K562 (cell line): ENCODE results near the gene ERFL. TPM values are rescaled to one million over a fixed set of nuclear protein-coding genes. Genes with fewer than 3 reads are reported as not detected.

Source experiments
- ARID2 ChIP-seq: fragments of 450-650 bp; IDR thresholded peaks from 2 replicates; pipeline ENCODE4 v1.6.1; 2017; ENCODE audit warnings: antibody characterized with exemption, mild to moderate bottlenecking
- CC2D1A ChIP-seq: fragments of 450-650 bp; IDR thresholded peaks from 2 replicates; pipeline ENCODE4 v1.6.1; 2017; ENCODE audit warnings: mild to moderate bottlenecking
- CREB1 ChIP-seq, 2 experiments: sonication (generic) in 1 of 2; formaldehyde crosslinking in 1 of 2; IDR thresholded peaks; 2 replicates each; pipeline versions ENCODE4 v1.6.1 to v1.8.0; 2012 to 2022; ENCODE audit warnings: inconsistent platforms in 1 of 2, mild to moderate bottlenecking in 1 of 2, missing genetic modification reagents in 1 of 2, moderate library complexity in 1 of 2
- ELF2 ChIP-seq: fragments of 250-450 bp; sonication (Bioruptor Pico); IDR thresholded peaks from 2 replicates; pipeline ENCODE4 v1.5.0; 2021; ENCODE audit warnings: mild to moderate bottlenecking
- ELF4 ChIP-seq: fragments of 450-650 bp; formaldehyde crosslinking; IDR thresholded peaks from 2 replicates; pipeline ENCODE4 v1.4.0; 2022; ENCODE audit warnings: missing genetic modification characterization
- FOSL1 ChIP-seq: fragments of 200-800 bp; sonication (Bioruptor generic); conservative IDR thresholded peaks from 2 replicates; pipeline ENCODE4 v1.6.1; 2016; ENCODE audit warnings: missing genetic modification characterization, missing compliant biosample characterization
- HCFC1 ChIP-seq: IDR thresholded peaks from 2 replicates; pipeline ENCODE4 v1.6.1; 2012; ENCODE audit warnings: low read depth, low read length, improper control_type of control experiment
- HDAC1 ChIP-seq, 2 experiments: fragments of 450-650 bp; IDR thresholded peaks; 2 replicates each; pipeline ENCODE4 v1.6.1; 2016 to 2017; ENCODE audit warnings: inconsistent platforms in 1 of 2, mild to moderate bottlenecking in 1 of 2, moderate library complexity in 1 of 2
- HDAC2 ChIP-seq: fragments of 450-650 bp; IDR thresholded peaks from 2 replicates; pipeline ENCODE4 v1.6.1; 2016; ENCODE audit warnings: mild to moderate bottlenecking
- L3MBTL2 ChIP-seq: fragments of 450-650 bp; IDR thresholded peaks from 2 replicates; pipeline ENCODE4 v1.6.1; 2016; ENCODE audit warnings: mild to moderate bottlenecking, moderate library complexity
- NBN ChIP-seq: fragments of 450-650 bp; IDR thresholded peaks from 2 replicates; pipeline ENCODE4 v1.6.1; 2016; ENCODE audit warnings: low read depth, mild to moderate bottlenecking
- RFX7 ChIP-seq: fragments of 250-450 bp; sonication (Bioruptor Pico); IDR thresholded peaks from 2 replicates; pipeline ENCODE4 v1.5.1; 2021; ENCODE audit warnings: mild to moderate bottlenecking
- SIN3B ChIP-seq: fragments of 450-650 bp; IDR thresholded peaks from 2 replicates; pipeline ENCODE4 v1.6.1; 2017; ENCODE audit warnings: low read depth, mild to moderate bottlenecking, moderate library complexity
- STAG1 ChIP-seq: sonication (generic); formaldehyde crosslinking; IDR thresholded peaks from 2 replicates; pipeline ENCODE4 v1.5.0; 2020; ENCODE audit warnings: missing genetic modification reagents, borderline replicate concordance
- TARDBP ChIP-seq: fragments of 450-650 bp; IDR thresholded peaks from 2 replicates; pipeline ENCODE4 v1.6.1; 2016
- TOE1 ChIP-seq, 2 experiments: fragments of 450-650 bp in 1 of 2; sonication (generic) in 1 of 2; formaldehyde crosslinking in 1 of 2; IDR thresholded peaks; 2 replicates each; pipeline versions ENCODE4 v1.7.1 to v1.8.0; 2016 to 2022; ENCODE audit warnings: borderline replicate concordance in 2 of 2, mild to moderate bottlenecking in 2 of 2, antibody characterized with exemption in 1 of 2, inconsistent platforms in 1 of 2, low read depth in 1 of 2, missing genetic modification reagents in 1 of 2, moderate library complexity in 1 of 2
- ZBTB7A ChIP-seq: IDR thresholded peaks from 2 replicates; pipeline ENCODE4 v1.6.1; 2011; ENCODE audit warnings: low read depth, mild to moderate bottlenecking, low read length, moderate library complexity, borderline replicate concordance; ENCODE audit not compliant: control insufficient read depth
- ZNF174 ChIP-seq: fragments of 250-450 bp; sonication (Bioruptor Pico); IDR thresholded peaks from 2 replicates; pipeline ENCODE4 v1.4.0; 2020; ENCODE audit warnings: mild to moderate bottlenecking
- ZNF785 ChIP-seq: fragments of 250-450 bp; sonication (Bioruptor Pico); IDR thresholded peaks from 2 replicates; pipeline ENCODE4 v1.4.0; 2020; ENCODE audit warnings: mild to moderate bottlenecking
- polyA plus RNA-seq, 8 experiments: library from polyadenylated mRNA; depleted of rRNA in 4 of 8; stranded (reverse) in 5 of 8; unstranded in 3 of 8; fragments of >200 nt; fragmentation: Nextera tagmentation in 2 of 8; fragmentation: Illumina TruSeq in 1 of 8; extraction: Ambion mirVana in 2 of 8; extraction: Trizol in 1 of 8; gene quantifications; 2 replicates each; pipeline versions ENCODE4 v1.2.1 to v1.2.3, GENCODE V29; 2011 to 2014; ENCODE audit warnings: inconsistent platforms in 1 of 8, missing spikeins in 1 of 8
- total RNA-seq, 7 experiments: library from RNA; depleted of rRNA in 6 of 7; stranded (reverse); fragments of >200 nt in 6 of 7; fragmentation: Illumina TruSeq in 2 of 7; extraction: Trizol in 2 of 7; gene quantifications; 2 replicates each; pipeline versions ENCODE4 v1.2.1 to v1.2.3, GENCODE V29; 2011 to 2021; ENCODE audit warnings: low replicate concordance in 1 of 7
- TF ChIP-seq, protein P1 (sequence below): fragments of 250-450 bp; sonication (Bioruptor Pico); IDR thresholded peaks from 2 replicates; pipeline ENCODE4 v1.4.0; 2020
- TF ChIP-seq, protein P2 (sequence below), 3 experiments: IDR thresholded peaks in 2 of 3; conservative IDR thresholded peaks in 1 of 3; 2 replicates each; pipeline ENCODE4 v1.5.1; 2011 to 2012; ENCODE audit warnings: low read length in 3 of 3, mild to moderate bottlenecking in 3 of 3, control low read depth in 2 of 3, improper control_type of control experiment in 1 of 3, inconsistent platforms in 1 of 3, low read depth in 1 of 3, mixed read lengths in 1 of 3, moderate library complexity in 1 of 3; ENCODE audit not compliant: insufficient read depth in 2 of 3

Gene ERFL
- total and polyA plus RNA-seq, 9 of the 15 experiments (the other 6 are each of a cell fraction or from before 2014, with no cell fraction given), result 0.07 to 0.75 (median 0.32) TPM; not detected in 4

DNA sequence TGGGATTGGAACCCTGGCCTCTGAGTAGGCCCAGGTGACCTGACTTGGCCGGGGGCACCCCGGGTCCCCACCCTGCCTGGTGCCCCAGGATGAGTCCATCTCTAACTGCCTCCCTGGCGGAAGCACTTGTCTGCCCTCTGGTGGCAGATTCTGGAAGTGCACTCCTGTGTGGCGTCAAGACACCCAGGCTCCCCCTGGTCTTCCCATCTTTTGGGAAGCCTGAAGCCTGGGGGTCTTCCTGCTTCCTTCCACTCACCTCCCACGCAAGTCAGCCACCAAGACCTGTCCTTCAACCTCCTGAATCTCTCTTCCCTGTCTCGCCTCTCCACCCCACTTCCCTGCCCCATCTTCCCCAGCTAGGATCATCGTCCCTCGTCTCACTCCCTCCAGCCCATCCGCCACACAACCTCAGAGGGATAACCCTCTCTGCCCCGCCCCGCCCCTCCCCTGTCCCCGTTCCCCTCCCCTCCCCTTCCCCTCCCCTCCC is 23.5 kb upstream of the ERFL start (continued):
- TF ChIP-seq, protein P1, sequence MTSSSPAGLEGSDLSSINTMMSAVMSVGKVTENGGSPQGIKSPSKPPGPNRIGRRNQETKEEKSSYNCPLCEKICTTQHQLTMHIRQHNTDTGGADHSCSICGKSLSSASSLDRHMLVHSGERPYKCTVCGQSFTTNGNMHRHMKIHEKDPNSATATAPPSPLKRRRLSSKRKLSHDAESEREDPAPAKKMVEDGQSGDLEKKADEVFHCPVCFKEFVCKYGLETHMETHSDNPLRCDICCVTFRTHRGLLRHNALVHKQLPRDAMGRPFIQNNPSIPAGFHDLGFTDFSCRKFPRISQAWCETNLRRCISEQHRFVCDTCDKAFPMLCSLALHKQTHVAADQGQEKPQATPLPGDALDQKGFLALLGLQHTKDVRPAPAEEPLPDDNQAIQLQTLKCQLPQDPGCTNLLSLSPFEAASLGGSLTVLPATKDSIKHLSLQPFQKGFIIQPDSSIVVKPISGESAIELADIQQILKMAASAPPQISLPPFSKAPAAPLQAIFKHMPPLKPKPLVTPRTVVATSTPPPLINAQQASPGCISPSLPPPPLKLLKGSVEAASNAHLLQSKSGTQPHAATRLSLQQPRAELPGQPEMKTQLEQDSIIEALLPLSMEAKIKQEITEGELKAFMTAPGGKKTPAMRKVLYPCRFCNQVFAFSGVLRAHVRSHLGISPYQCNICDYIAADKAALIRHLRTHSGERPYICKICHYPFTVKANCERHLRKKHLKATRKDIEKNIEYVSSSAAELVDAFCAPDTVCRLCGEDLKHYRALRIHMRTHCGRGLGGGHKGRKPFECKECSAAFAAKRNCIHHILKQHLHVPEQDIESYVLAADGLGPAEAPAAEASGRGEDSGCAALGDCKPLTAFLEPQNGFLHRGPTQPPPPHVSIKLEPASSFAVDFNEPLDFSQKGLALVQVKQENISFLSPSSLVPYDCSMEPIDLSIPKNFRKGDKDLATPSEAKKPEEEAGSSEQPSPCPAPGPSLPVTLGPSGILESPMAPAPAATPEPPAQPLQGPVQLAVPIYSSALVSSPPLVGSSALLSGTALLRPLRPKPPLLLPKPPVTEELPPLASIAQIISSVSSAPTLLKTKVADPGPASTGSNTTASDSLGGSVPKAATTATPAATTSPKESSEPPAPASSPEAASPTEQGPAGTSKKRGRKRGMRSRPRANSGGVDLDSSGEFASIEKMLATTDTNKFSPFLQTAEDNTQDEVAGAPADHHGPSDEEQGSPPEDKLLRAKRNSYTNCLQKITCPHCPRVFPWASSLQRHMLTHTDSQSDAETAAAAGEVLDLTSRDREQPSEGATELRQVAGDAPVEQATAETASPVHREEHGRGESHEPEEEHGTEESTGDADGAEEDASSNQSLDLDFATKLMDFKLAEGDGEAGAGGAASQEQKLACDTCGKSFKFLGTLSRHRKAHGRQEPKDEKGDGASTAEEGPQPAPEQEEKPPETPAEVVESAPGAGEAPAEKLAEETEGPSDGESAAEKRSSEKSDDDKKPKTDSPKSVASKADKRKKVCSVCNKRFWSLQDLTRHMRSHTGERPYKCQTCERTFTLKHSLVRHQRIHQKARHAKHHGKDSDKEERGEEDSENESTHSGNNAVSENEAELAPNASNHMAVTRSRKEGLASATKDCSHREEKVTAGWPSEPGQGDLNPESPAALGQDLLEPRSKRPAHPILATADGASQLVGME (CRISPR knock-in tag), result no peak
- TF ChIP-seq ZBTB7A (peak; percentile 62; the same call in 1 of the 2 replicates), CC2D1A (peak; percentile 55; the same call in 1 of the 2 replicates), ELF4 (CRISPR knock-in tag) (0 out of 2 replicates have a peak, but pooled peaks have one; percentile 38), ZNF785 (CRISPR knock-in tag) (no peak), CREB1 (IDR thresholded peaks at IDR 0.05) (no peak), CREB1 (CRISPR knock-in tag; IDR thresholded peaks at IDR 0.05) (no peak; the same call in 1 of the 2 replicates), TARDBP (no peak), ZNF174 (CRISPR knock-in tag) (no peak), HCFC1 (peak; percentile 11; the same call in 1 of the 2 replicates), ELF2 (no peak), STAG1 (CRISPR knock-in tag) (peak; percentile 69; the same call in 1 of the 2 replicates), SIN3B (no peak), HDAC1 (IDR thresholded peaks at IDR 0.05) (0 out of 4 replicates have a peak, but pooled peaks of 1 of the 2 experiments have one; percentile 41), HDAC2 (0 out of 2 replicates have a peak, but pooled peaks have one; percentile 43), NBN (0 out of 2 replicates have a peak, but pooled peaks have one; percentile 57), ARID2 (peak; percentile 74), L3MBTL2 (peak; percentile 54), TOE1 (IDR thresholded peaks at IDR 0.05; ENCODE audit: borderline replicate concordance) (0 out of 2 replicates have a peak, but pooled peaks have one; percentile 33), TOE1 (CRISPR knock-in tag; IDR thresholded peaks at IDR 0.05; ENCODE audit: borderline replicate concordance, low read depth) (no peak), FOSL1 (tag) (no peak), RFX7 (CRISPR knock-in tag) (no peak)
- TF ChIP-seq, protein P2, sequence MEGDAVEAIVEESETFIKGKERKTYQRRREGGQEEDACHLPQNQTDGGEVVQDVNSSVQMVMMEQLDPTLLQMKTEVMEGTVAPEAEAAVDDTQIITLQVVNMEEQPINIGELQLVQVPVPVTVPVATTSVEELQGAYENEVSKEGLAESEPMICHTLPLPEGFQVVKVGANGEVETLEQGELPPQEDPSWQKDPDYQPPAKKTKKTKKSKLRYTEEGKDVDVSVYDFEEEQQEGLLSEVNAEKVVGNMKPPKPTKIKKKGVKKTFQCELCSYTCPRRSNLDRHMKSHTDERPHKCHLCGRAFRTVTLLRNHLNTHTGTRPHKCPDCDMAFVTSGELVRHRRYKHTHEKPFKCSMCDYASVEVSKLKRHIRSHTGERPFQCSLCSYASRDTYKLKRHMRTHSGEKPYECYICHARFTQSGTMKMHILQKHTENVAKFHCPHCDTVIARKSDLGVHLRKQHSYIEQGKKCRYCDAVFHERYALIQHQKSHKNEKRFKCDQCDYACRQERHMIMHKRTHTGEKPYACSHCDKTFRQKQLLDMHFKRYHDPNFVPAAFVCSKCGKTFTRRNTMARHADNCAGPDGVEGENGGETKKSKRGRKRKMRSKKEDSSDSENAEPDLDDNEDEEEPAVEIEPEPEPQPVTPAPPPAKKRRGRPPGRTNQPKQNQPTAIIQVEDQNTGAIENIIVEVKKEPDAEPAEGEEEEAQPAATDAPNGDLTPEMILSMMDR (IDR thresholded peaks at IDR 0.05 in 2 of 3, conservative IDR thresholded peaks at IDR 0.05 in 1 of 3; ENCODE audit: insufficient read depth in 2 of 3, low read depth in 1 of 3, low read length in 3 of 3), result peak; percentile 93 to 95 (median 94)
